SU-DHL-6 (cell line): Measurements from ENCODE around the gene RAPH1.
"Not testable (repeated sequence)": the region's sequence is repeated elsewhere in the genome, so short reads cannot be mapped to it uniquely, and the experiment has no call there.

Experiments used
- H2AFZ ChIP-seq: fragments of 200-600 bp; sonication (generic); 2 replicates; pipeline ENCODE4 v1.6.1; 2014; ENCODE audit warnings: low read depth, mild to moderate bottlenecking, moderate library complexity, mixed read lengths, antibody characterized with exemption, low read length; ENCODE audit not compliant: severe bottlenecking
- H3F3A ChIP-seq: fragments of 200-600 bp; shearing (Covaris generic); 2 replicates; pipeline ENCODE4 v1.6.0; 2016; ENCODE audit warnings: antibody characterized with exemption, mild to moderate bottlenecking; ENCODE audit not compliant: insufficient read depth
- H3K27ac ChIP-seq: fragments of 200-600 bp; sonication (generic); 2 replicates; pipeline ENCODE4 v1.5.1; 2016; ENCODE audit warnings: low read depth, mild to moderate bottlenecking, low read length, moderate library complexity, mixed read lengths
- H3K27me3 ChIP-seq: fragments of 200-600 bp; sonication (generic), shearing (Covaris generic); 2 replicates; pipeline ENCODE4 v1.6.0; 2014; ENCODE audit warnings: mild to moderate bottlenecking, low read length
- H3K36me3 ChIP-seq: fragments of 200-600 bp; sonication (generic); 2 replicates; pipeline ENCODE4 v1.6.1; 2014; ENCODE audit warnings: mild to moderate bottlenecking, low read length, mixed read lengths
- H3K4me2 ChIP-seq: fragments of 300-600, 200-600 bp; shearing (Covaris generic), sonication (generic); 2 replicates; pipeline ENCODE4 v1.6.0; 2014; ENCODE audit warnings: low read length, low read depth, mild to moderate bottlenecking; ENCODE audit not compliant: poor library complexity, severe bottlenecking
- H3K4me3 ChIP-seq: fragments of 200-600 bp; sonication (generic); 2 replicates; pipeline ENCODE4 v1.5.1; 2014; ENCODE audit warnings: antibody characterized with exemption, low read length, mild to moderate bottlenecking, mixed read lengths; ENCODE audit not compliant: insufficient read depth, poor library complexity, severe bottlenecking
- H3K79me2 ChIP-seq: fragments of 200-600 bp; sonication (generic); 2 replicates; pipeline ENCODE4 v1.6.1; 2014; ENCODE audit warnings: mild to moderate bottlenecking, low read length, moderate library complexity; ENCODE audit not compliant: insufficient read depth
- H3K9ac ChIP-seq: fragments of 200-600 bp; sonication (generic); 2 replicates; pipeline ENCODE4 v1.7.0; 2014; ENCODE audit warnings: mild to moderate bottlenecking, low read length
- H3K9me2 ChIP-seq: fragments of 200-600 bp; sonication (generic); replicated peaks from 2 replicates; pipeline ENCODE4 v1.6.1; 2014; ENCODE audit warnings: low read length; ENCODE audit not compliant: insufficient read depth
- H3K9me3 ChIP-seq: fragments of 200-600 bp; sonication (generic); 2 replicates; pipeline ENCODE4 v1.6.1; 2014; ENCODE audit warnings: low read length, mixed read lengths; ENCODE audit not compliant: insufficient read depth
- H4K20me1 ChIP-seq: fragments of 200-600 bp; sonication (generic); 2 replicates; pipeline ENCODE4 v1.6.1; 2014; ENCODE audit warnings: low read depth, mild to moderate bottlenecking, antibody characterized with exemption, low read length, moderate library complexity, mixed read lengths
- CTCF ChIP-seq: fragments of 200-600 bp; sonication (generic); IDR thresholded peaks from one replicate; pipeline ENCODE4 v1.5.1; 2017; ENCODE audit warnings: antibody characterized with exemption, mild to moderate bottlenecking, low read length, moderate library complexity; ENCODE audit not compliant: insufficient read depth, poor library complexity, severe bottlenecking
- EZH2phosphoT487 ChIP-seq: fragments of 200-600 bp; sonication (generic), shearing (Covaris generic); conservative IDR thresholded peaks from 2 replicates; pipeline ENCODE4 v1.6.1; 2018; ENCODE audit warnings: mild to moderate bottlenecking, antibody characterized with exemption, low read length, moderate library complexity, mixed read lengths

Gene RAPH1

GRCh38 chr2:203431391-203432185 lies 103.5 kb downstream of the RAPH1 start:
- Histone ChIP-seq H3K4me3 (no peak overlapping the region), H2AFZ (no peak overlapping the region), H3K9ac (no peak overlapping the region), H3K4me2 (no peak overlapping the region), H3K9me3 (no peaks in the 10 kb centered on the region), H3F3A (no peaks in the 10 kb centered on the region), H3K27ac (no peak overlapping the region), H3K9me2 (no peaks in the 10 kb centered on the region), H3K79me2 (no peaks in the 10 kb centered on the region), H3K27me3 (no peaks in the 10 kb centered on the region), H3K36me3 (no peaks in the 10 kb centered on the region), H4K20me1 (no peaks in the 10 kb centered on the region)
- TF ChIP-seq CTCF (no peak), EZH2phosphoT487 (no peak)

- not testable (repeated sequence) for H3K27ac ChIP-seq, H3K79me2 ChIP-seq, H3K4me3 ChIP-seq, H2AFZ ChIP-seq, H3K4me2 ChIP-seq, H3K9me2 ChIP-seq, H3K9me3 ChIP-seq, H4K20me1 ChIP-seq, H3F3A ChIP-seq, H3K9ac ChIP-seq, H3K36me3 ChIP-seq, H3K27me3 ChIP-seq
Measured at GRCh38 chr2:203429643-203430042, 105.5 kb downstream of the RAPH1 start.

GRCh38 chr2:203427061-203427460 lies 108.0 kb downstream of the RAPH1 start:
- Histone ChIP-seq H3K4me2 (no peak overlapping the region), H3F3A (no peaks in the 10 kb centered on the region), H3K27me3 (no peaks in the 10 kb centered on the region), H2AFZ (no peak overlapping the region), H3K79me2 (no peaks in the 10 kb centered on the region), H3K9ac (no peak overlapping the region), H3K36me3 (no peaks in the 10 kb centered on the region), H3K9me3 (no peaks in the 10 kb centered on the region), H4K20me1 (no peaks in the 10 kb centered on the region), H3K4me3 (no peak overlapping the region), H3K27ac (no peak overlapping the region), H3K9me2 (no peaks in the 10 kb centered on the region)
- no peak for TF ChIP-seq EZH2phosphoT487
- TF ChIP-seq CTCF, result no peak

GRCh38 chr2:203418271-203418670 lies 116.8 kb downstream of the RAPH1 start:
- H3K27me3 ChIP-seq, result no peaks in the 10 kb centered on the region
- no peaks in the 10 kb centered on the region for H3K36me3 ChIP-seq
- H2AFZ ChIP-seq, result no peak overlapping the region
- H3K4me2 ChIP-seq, result no peak overlapping the region
- H3K9me3 ChIP-seq, result no peaks in the 10 kb centered on the region
- no peak for TF ChIP-seq EZH2phosphoT487
- TF ChIP-seq CTCF, result no peak
- H3K9ac ChIP-seq, result no peak overlapping the region
- H3K27ac ChIP-seq, result no peak overlapping the region
- no peaks in the 10 kb centered on the region for H3K79me2 ChIP-seq
- H3K9me2 ChIP-seq, result no peaks in the 10 kb centered on the region
- H3K4me3 ChIP-seq, result no peak overlapping the region
- H3F3A ChIP-seq, result no peaks in the 10 kb centered on the region
- H4K20me1 ChIP-seq, result no peaks in the 10 kb centered on the region
